ENCODE data around the gene SRA1.
A peak's percentile ranks its signal among the peaks of the same experiment; 100 is the strongest.

The SRA1 gene

DNA sequence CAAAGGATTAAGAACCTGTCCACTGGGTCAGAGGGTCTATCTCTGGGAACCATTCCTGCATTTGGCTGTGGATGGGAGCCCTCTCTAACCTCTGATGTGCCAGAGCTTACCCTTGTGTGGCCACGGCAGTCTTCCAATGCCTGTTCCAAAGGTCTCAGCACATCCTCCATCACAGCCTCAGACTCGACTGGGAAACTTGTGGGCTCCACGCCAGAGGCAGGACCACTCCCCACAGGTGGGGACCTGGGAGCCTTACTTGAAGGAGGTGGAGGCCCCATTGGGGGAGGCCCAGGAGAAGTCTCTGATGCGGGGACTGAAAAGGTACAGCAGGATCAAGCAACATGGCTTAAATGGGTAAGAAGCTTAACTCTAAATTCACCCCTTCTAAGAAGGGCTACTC is 5.4 kb downstream of the SRA1 start:
- DNase-seq (ENCODE audit: insufficient read length, low spot score): no peak
- FAIRE-seq: no peak

DNA sequence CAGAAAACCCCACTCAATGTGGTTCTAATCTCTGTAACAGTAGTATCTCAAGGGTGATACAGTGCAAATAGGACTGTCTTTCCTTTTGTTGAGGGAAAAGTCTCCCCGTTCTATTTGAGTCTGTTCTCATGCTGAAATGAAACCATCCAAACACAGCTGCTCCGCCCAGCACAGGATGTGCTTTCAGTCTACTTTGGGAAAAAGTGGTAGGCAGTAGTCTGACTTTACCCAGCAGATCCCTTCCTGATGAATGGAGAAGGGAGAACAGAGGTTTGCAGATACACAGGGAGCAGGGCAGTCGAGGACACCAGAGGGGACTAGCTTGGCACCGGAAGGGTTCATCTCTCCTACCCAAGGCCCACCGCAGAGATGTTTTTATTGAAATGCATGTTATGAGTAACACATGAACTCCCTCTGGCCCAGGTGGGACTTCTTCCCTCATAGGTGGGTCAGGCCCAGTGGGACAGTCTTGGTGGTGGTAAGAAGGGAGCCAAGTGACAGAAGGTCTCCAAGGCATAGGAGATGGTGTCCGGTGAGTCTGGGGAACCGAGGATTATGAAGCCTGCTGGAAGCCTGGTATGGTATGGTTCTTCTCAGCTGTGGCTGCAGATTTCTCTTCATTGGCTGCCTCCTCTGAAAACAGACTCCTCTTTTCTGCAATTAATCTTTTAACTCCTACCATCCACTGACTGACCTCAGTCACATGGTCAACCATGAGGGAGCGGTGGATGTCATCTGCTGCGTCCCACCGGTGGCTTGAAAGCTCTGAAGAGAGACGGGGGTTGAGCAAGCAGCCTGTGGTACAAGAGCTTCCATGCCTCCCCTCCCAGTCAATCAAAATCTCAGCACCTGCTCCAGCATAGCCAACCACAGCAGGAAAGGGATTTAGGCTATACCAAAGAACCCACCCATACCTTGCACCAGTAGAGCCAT is 6.9 kb downstream of the SRA1 start:
- DNase-seq (ENCODE audit: insufficient read length, low spot score) (no peak), FAIRE-seq (no peak)

DNA sequence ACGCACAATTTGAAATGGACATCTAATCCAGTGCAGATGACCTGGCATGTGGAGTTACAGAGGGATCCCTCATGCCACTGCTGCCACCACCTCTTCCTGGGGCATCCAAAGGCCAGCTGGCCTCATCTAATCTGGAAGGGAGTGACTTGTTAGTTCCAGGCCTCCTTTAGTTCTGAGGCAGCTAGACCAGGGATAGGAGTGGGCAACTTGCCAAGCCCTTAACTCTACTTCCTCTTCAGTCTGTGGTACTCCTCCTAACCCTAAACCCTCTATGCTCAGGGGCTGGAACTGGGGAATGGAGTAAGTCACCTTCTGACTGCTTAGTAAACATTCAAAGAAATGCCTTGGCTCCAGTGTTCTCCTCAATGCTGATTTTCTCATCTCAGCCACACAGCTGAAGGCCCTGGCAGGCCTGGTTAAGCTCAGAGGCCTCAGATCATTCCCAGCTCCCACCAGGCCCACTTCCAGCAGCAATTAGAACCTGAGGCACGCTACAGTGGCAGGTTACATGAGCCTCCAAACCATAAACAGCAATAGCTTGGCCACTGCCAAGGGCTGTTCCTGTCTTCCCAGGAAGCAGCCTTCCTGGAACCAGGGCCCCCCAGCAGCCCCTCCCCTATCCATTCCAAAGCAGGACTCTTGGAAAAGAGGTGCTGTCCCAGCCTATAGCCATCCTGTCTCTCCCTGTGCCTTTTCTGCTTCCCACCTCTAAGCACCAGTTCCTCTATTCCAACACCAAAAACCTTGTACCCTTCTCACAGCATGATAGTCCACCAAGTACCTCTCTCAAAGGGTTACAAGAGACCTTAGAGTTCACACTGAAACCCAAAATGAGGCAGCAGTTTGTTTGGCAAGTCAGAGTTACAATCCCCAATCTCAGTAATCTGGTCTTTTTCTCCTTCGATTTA is 7.8 kb downstream of the SRA1 start:
- FAIRE-seq (no peak), DNase-seq (ENCODE audit: insufficient read length, low spot score) (no peak)

DNA sequence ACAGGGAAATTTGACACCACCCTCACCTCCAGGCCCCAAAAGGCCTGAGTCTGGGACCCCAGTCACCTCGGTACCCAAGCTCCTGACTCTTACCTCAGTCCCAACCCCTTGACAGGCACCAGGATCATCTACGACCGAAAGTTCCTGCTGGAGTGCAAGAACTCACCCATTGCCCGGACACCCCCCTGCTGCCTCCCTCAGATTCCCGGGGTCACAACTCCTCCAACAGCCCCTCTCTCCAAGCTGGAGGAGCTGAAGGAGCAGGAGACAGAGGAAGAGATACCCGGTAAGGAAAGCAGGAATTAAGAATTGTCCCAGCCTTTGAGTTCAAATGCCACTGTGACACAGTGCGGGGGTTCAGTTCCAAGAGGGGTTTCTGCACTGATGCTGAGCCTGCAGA is 8.5 kb downstream of the SRA1 start:
- no peak for DNase-seq (ENCODE audit: insufficient read length, low spot score)
- no peak for FAIRE-seq

DNA sequence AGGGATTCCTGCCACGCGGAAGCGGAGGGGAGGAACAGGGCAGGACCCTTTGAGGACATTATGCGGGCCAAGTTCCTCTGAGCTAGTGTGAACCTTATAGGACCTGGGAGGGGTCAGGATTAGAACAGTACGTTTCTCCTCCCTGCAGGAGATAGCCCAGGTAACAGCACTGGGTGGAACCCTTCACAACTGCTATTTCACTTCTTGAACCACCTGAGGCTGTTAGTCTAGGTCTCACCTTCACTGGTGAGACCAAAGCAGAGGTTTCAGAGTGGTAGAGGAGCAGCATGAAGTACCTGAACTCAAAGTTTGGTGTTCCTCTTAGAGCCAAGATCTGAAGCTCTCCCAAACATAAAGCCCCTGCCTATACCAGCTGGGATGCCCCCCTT is 9.0 kb downstream of the SRA1 start:
- FAIRE-seq: no peak
- no peak for DNase-seq (ENCODE audit: insufficient read length, low spot score)

DNA sequence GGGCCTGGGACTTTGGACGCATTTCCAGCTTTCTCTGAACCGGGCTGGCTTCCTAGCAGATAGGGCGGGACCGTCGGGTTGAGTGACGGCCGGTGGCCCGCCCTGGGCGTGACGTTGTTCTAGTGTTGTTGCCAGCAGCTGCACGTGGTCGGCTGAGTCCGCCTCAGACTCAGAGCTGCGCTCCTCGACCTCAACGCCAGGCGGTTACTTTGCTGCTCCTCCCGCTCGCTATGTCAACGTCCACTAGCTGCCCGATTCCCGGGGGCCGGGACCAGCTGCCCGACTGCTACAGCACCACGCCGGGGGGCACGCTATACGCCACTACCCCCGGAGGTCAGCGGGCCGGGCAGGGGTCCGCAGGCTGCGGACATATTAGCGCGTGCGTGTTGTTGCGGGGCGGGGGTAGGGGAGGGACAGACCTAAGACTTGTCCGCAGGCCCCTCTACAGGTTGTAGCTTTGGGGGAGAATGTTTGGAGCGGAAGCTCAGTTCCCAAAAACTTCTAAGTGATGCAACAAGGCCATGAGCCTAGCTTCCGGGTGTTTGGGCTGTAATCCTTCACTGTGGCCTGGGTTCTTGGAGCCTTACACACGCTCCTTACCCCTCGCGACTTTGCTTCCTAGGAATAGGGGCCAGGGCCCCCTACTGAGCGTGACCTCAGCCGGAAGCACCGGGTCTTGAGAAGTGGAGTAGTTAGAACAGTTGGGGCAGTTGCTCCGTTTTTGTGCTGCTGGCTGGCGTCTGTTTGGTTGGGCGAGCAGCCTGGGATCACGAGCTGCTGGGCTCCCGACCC is 9.6 kb downstream of the SRA1 start, which contains the start of gene EIF4EBP3:
EIF4EBP3 (plus strand) TSS at position 155 of the 792 bp plus-strand sequence; CDS start at position 231, 76 bp downstream.
- DNase-seq (ENCODE audit: insufficient read length, low spot score): peak; percentile 69
- FAIRE-seq: peak; percentile 94

DNA sequence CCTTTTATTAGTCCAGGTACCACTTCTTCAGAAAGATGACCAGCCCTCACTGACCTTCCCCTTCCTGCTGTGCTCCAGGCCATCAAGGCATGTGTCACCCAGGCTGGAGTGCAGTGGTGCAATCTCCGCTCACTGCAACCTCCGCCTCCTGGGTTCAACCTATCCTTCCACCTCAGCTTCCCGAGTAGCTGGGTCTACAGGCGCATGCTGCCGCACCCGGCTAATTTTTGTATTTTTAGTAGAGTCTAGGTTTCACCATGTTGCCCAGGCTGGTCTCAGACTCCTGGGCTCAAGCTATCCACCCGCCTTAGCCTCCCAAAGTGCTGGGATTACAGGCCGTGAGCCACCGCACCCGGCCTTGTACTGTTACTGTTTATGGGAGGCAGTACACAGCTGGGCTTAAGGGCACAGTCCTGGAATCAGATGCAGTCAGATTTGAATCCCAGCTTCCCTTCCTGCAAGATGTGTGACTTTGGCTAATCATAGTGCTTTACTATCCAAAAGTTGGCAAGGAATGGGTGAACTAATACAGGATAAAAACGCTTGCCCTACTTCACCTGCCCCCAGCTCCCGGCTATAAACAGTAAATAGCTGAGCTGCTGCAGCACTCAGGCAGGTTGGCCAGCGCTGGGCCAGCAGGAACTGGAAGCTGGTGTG is 10.3 kb downstream of the SRA1 start:
- no peak for FAIRE-seq
- no peak for DNase-seq (ENCODE audit: insufficient read length, low spot score)

DNA sequence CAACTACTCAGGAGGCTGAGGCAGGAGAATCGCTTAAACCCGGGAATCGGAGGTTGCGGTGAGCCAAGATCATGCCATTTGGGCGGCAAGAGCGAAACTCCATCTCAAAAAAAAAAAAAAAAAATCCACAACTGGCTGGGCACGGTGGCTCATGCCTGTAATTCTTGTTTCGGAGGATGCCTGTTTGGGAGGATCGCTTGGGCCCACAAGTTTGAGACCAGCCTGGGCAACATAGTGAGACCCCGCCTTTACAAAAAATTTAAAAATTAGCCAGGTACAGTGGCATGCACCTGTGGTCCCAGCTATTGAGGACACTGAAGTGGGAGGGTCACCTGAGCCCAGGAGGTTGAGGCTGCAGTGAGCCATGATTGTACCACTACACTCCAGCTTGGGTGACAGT is 11.7 kb downstream of the SRA1 start:
- FAIRE-seq (no peak), DNase-seq (ENCODE audit: insufficient read length, low spot score) (no peak)

DNA sequence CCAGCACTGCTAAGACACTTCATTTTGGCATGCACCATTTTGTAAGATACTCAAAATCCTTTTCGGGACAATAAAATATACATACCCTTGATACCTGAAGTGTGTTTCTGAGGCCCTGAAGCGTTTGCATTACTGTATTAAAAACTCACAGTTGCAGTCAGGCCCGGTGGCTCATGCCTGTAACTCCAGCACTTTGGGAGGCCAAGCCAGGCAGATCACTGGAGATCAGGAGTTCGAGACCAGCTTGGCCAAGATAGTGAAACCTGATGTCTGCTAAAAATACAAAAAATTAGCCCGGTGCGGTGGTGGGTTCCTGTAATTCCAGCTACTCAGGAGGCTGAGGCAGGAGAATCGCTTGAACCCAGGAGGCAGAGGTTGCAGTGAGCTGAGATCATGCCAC is 12.3 kb downstream of the SRA1 start:
- FAIRE-seq: no peak

DNA sequence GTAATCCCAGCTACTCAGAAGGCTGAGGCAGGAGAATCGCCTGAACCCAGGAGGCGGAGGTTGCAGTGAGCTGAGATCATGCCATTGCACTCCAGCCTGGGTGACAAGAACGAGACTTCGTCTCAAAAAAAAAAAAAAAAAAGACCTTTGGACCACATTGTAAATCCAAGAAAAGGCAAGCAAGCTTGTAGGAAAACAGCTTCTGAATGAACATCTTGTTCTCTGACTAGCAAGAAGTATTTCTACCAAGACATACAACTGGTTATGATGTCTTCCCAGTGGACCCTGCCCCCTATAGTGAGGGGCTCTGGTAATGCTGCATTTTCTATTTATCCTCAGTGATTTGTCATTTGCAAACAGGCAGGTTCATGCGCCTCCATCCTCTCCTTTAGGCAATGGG is 14.3 kb downstream of the SRA1 start:
- no peak for DNase-seq (ENCODE audit: insufficient read length, low spot score)
- FAIRE-seq: no peak

More for the DNA sequence above, 12.3 kb downstream of the SRA1 start:
- no peak for DNase-seq (ENCODE audit: insufficient read length, low spot score)

DNA sequence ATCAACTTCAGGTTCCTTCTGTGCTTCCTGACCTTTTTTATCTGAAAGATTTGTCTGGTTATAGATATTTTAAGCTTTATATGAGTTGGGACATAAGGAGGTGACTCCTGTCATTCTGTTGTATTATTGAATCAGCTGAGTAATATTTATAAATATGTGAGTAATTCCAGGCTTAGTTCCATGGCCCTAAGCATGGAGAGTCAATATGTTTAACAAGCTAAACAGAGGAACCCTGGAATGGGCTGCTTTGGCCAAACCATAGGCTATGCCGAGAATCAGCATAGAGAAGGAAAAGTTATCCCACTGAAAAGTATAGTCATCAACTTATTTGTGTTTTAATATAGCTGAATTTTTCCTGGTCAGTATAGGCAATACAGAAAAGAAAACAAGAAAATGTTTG is 17.0 kb downstream of the SRA1 start:
- DNase-seq (ENCODE audit: insufficient read length, low spot score): no peak

DNA sequence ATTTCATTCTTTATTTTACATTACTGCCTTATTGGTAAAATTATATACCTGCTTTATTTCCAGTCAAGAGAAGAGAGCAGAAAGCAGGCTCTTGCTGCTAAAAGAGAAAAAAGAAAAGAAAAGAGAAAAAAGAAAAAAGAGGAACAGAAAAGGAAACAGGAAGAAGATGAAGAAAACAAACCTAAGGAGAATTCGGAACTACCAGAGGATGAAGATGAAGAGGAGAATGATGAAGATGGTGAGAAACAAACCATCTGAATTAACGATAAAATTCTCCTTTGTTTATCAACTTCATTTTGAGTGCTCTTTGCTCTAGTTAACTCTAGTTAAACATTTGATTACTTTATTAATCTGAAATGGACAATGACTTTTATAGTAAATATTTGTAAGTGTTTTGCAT is 33.3 kb downstream of the SRA1 start:
- FAIRE-seq (no peak), DNase-seq (ENCODE audit: insufficient read length, low spot score) (no peak)

More for the DNA sequence above, 17.0 kb downstream of the SRA1 start:
- FAIRE-seq: no peak

DNA sequence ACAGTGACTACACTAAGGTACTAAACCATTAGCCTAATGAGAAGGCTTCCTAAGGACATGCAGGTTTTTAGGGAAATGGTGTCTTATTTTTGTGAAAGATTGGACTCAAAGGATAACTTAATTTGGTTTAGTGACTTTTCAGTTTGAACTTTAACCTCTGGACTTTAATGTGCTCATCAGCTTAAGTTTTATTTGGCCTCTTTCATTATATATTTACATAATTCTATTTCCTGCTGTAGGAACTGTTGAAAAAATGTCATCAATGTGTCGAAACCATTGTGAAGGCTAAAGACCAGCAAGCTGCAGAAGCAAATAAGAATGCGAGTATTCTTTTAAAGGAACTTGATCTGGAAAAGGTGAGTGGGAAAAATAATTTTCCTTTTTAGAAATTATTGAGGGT is 44.1 kb downstream of the SRA1 start:
- DNase-seq (ENCODE audit: insufficient read length, low spot score) (no peak), FAIRE-seq (no peak)

DNA sequence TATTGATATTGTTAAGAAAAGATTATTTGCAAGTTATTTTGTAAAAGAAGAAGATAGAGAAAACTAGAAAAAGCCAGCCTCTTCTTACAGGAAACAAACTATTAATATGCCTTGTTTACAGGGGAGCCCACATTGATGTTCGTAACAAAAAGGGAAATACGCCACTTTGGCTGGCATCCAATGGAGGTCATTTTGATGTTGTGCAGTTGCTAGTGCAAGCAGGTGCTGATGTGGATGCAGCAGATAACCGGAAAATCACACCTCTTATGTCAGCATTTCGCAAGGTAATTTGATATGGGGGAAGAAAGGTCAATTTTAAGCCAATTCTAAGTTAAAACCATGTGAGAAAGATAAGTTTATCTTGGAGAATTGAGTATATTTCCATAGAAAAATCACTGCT is 47.4 kb downstream of the SRA1 start:
- DNase-seq (ENCODE audit: insufficient read length, low spot score) (no peak), FAIRE-seq (no peak)

DNA sequence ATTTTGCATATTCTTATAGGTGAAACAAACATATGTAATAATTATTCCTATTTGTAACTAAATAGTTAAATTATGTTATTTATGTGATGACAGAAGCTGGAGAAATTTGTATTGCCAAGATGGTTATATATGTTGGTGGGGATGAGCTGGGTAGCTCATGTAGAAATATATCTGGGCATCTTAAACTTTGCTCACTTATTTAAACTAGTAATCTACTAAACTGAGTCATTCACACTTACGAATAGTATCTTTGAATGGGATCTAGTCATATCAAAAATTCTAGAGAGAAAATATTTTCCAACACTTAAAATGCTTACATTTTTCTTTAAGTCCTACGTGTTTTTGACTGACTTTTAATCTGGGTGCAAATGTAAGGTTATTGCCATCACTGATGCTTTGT is 54.4 kb downstream of the SRA1 start:
- FAIRE-seq: no peak
- DNase-seq (ENCODE audit: insufficient read length, low spot score): no peak

Measured in GM19239 (cell line).